HG03135 (cell line): ENCODE measurements around the gene ATXN1.
A peak's percentile ranks its signal among the peaks of the same experiment; 100 is the strongest.
"Not testable (repeated sequence)": the region's sequence is repeated elsewhere in the genome, so short reads cannot be mapped to it uniquely, and the experiment has no call there.

Source experiments
- ATAC-seq: cut with Tn5 transposase; IDR thresholded peaks from one replicate; pipeline ENCODE4 v1.9.1; 2021; ENCODE audit warnings: mild to moderate bottlenecking, moderate library complexity; ENCODE audit not compliant: unreplicated experiment

The ATXN1 gene

GRCh38 chr6:16378360-16378759 is 382.9 kb downstream of the ATXN1 start:
- ATAC-seq = not testable (repeated sequence)

- ATAC-seq = no peak
These were observed 383.8 kb downstream of the ATXN1 start for GRCh38 chr6:16377470-16377869.

GRCh38 chr6:16375843-16376242 is 385.4 kb downstream of the ATXN1 start:
- no peak for ATAC-seq

GRCh38 chr6:16375206-16375605 is 386.1 kb downstream of the ATXN1 start:
- ATAC-seq = no peak

- peak; percentile 56 for ATAC-seq
These were observed 386.6 kb downstream of the ATXN1 start for GRCh38 chr6:16374461-16375200.

- no peak for ATAC-seq
These were observed 387.2 kb downstream of the ATXN1 start for GRCh38 chr6:16374016-16374415.

GRCh38 chr6:16372029-16372776 is 389.1 kb downstream of the ATXN1 start:
- ATAC-seq = no peak

- ATAC-seq = no peak
These were observed 389.9 kb downstream of the ATXN1 start for GRCh38 chr6:16371401-16371800.

- no peak for ATAC-seq
These were observed 390.3 kb downstream of the ATXN1 start for GRCh38 chr6:16370943-16371342.

GRCh38 chr6:16369989-16370388 is 391.3 kb downstream of the ATXN1 start:
- ATAC-seq = no peak

GRCh38 chr6:16369140-16369745 is 392.0 kb downstream of the ATXN1 start:
- no peak for ATAC-seq

GRCh38 chr6:16367571-16367970 is 393.7 kb downstream of the ATXN1 start:
- no peak for ATAC-seq

- ATAC-seq = no peak
These were observed 397.5 kb downstream of the ATXN1 start for GRCh38 chr6:16363749-16364148.

- ATAC-seq = no peak
These were observed 398.3 kb downstream of the ATXN1 start for GRCh38 chr6:16362819-16363589.

GRCh38 chr6:16362296-16362695 is 399.0 kb downstream of the ATXN1 start:
- ATAC-seq = no peak

- ATAC-seq = no peak
These were observed 399.4 kb downstream of the ATXN1 start for GRCh38 chr6:16361861-16362260.

GRCh38 chr6:16361121-16361520 is 400.1 kb downstream of the ATXN1 start:
- ATAC-seq = no peak

- ATAC-seq = no peak
These were observed 400.9 kb downstream of the ATXN1 start for GRCh38 chr6:16360365-16360764.

GRCh38 chr6:16359563-16359962 is 401.7 kb downstream of the ATXN1 start:
- no peak for ATAC-seq

- no peak for ATAC-seq
These were observed 402.6 kb downstream of the ATXN1 start for GRCh38 chr6:16358531-16359138.
